Calu3 (cell line): ENCODE measurements around the gene NELFB. TPM values are rescaled to one million over a fixed set of nuclear protein-coding genes. Genes with fewer than 3 reads are reported as not detected.

Experiments used
- BruUV-seq: library from RNA; stranded (reverse); fragments of 400-500 nt; replicated peaks from 2 replicates; lab custom pipeline; 2021; lab: Mats Ljungman, UMichigan
- CTCF ChIA-PET: fragments of 300-600 bp; sonication (Branson Sonifier 250); formaldehyde crosslinking; loops from one replicate; lab custom pipeline; 2022; ENCODE audit warnings: antibody characterized with exemption; lab: Charles Lee
- DNase-seq: peaks from one replicate; pipeline ENCODE4 v3.0.0; 2022
- H3K27ac Mint-ChIP-seq: one replicate; pipeline ENCODE4 v1.8.0; 2022; ENCODE audit warnings: mixed read lengths; ENCODE audit not compliant: unreplicated experiment
- H3K27me3 Mint-ChIP-seq: one replicate; pipeline ENCODE4 v1.8.0; 2022; ENCODE audit warnings: mixed read lengths; ENCODE audit not compliant: unreplicated experiment
- H3K36me3 Mint-ChIP-seq: one replicate; pipeline ENCODE4 v1.8.0; 2022; ENCODE audit warnings: mild to moderate bottlenecking, moderate library complexity, mixed read lengths; ENCODE audit not compliant: insufficient read depth, unreplicated experiment
- H3K4me1 Mint-ChIP-seq: one replicate; pipeline ENCODE4 v1.8.0; 2022; ENCODE audit warnings: mild to moderate bottlenecking, low read depth, mixed read lengths; ENCODE audit not compliant: unreplicated experiment
- H3K4me3 Mint-ChIP-seq: one replicate; pipeline ENCODE4 v1.8.0; 2022; ENCODE audit warnings: mild to moderate bottlenecking, low read depth, moderate library complexity, mixed read lengths; ENCODE audit not compliant: unreplicated experiment
- H3K9me3 Mint-ChIP-seq: one replicate; pipeline ENCODE4 v1.8.0; 2022; ENCODE audit warnings: low read depth, mixed read lengths; ENCODE audit not compliant: unreplicated experiment
- intact Hi-C: fragments of 100-400 bp; cut with micrococcal nuclease; formaldehyde crosslinking; loops from one replicate; pipeline ENCODE4 v1.10.0; 2022; ENCODE audit not compliant: unreplicated experiment
- total RNA-seq: library from RNA; stranded (reverse); gene quantifications from 2 replicates; pipeline ENCODE4 v1.2.3, GENCODE V29; 2022
- TF ChIP-seq, protein P1 (sequence below): fragments of 200-600 bp; IDR thresholded peaks from one replicate; pipeline ENCODE4 v1.8.0; 2022; ENCODE audit warnings: antibody characterized with exemption; ENCODE audit not compliant: unreplicated experiment

Gene NELFB
- total RNA-seq, 1 experiment from 2014 or later, result 43.5 TPM

GRCh38 chr9:137273095-137273490, 18.0 kb downstream of the NELFB start:
- CTCF ChIA-PET, result interaction anchor here (0.5 kb wide), 1 partner anchor 271 kb away, joined by 3 read pairs; no protein-coding TSS in a partner anchor
- no peak for DNase-seq
- H3K4me1 Mint-ChIP-seq, result peaks cover 29% of the 10 kb centered on the region
- H3K27me3 Mint-ChIP-seq, result no peaks in the 10 kb centered on the region
- H3K4me3 Mint-ChIP-seq, result no peak overlapping the region
- intact Hi-C loops, result no loop called here
- no peaks in the 10 kb centered on the region for H3K9me3 Mint-ChIP-seq
- H3K36me3 Mint-ChIP-seq, result peaks cover 72% of the 10 kb centered on the region
- TF ChIP-seq, protein P1, sequence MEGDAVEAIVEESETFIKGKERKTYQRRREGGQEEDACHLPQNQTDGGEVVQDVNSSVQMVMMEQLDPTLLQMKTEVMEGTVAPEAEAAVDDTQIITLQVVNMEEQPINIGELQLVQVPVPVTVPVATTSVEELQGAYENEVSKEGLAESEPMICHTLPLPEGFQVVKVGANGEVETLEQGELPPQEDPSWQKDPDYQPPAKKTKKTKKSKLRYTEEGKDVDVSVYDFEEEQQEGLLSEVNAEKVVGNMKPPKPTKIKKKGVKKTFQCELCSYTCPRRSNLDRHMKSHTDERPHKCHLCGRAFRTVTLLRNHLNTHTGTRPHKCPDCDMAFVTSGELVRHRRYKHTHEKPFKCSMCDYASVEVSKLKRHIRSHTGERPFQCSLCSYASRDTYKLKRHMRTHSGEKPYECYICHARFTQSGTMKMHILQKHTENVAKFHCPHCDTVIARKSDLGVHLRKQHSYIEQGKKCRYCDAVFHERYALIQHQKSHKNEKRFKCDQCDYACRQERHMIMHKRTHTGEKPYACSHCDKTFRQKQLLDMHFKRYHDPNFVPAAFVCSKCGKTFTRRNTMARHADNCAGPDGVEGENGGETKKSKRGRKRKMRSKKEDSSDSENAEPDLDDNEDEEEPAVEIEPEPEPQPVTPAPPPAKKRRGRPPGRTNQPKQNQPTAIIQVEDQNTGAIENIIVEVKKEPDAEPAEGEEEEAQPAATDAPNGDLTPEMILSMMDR, result no peak
- no peak overlapping the region for H3K27ac Mint-ChIP-seq
- no TSS peak for BruUV-seq

GRCh38 chr9:137273611-137274320, 18.6 kb downstream of the NELFB start:
- Mint-ChIP-seq H3K4me3 (no peak overlapping the region), H3K9me3 (no peaks in the 10 kb centered on the region), H3K36me3 (peaks cover 70% of the 10 kb centered on the region), H3K27me3 (no peaks in the 10 kb centered on the region), H3K27ac (no peak overlapping the region), H3K4me1 (peaks cover 23% of the 10 kb centered on the region)
- BruUV-seq, result no TSS peak
- CTCF ChIA-PET, result interaction anchor here (0.5 kb wide), 1 partner anchor 256 kb away, joined by 3 read pairs; no protein-coding TSS in a partner anchor
- TF ChIP-seq, protein P1, result no peak
- no peak for DNase-seq
- intact Hi-C loops, result no loop called here

- Mint-ChIP-seq H3K27ac (no peak overlapping the region), H3K36me3 (peaks cover 59% of the 10 kb centered on the region), H3K27me3 (no peaks in the 10 kb centered on the region), H3K4me1 (peaks cover 20% of the 10 kb centered on the region), H3K4me3 (peak overlapping the region; percentile 1), H3K9me3 (no peaks in the 10 kb centered on the region)
- TF ChIP-seq, protein P1, result no peak
- intact Hi-C loops, result no loop called here
- CTCF ChIA-PET, result no interaction called here
- no TSS peak for BruUV-seq
- DNase-seq, result no peak
These were observed 20.1 kb downstream of the NELFB start for GRCh38 chr9:137275203-137275587.

DNA sequence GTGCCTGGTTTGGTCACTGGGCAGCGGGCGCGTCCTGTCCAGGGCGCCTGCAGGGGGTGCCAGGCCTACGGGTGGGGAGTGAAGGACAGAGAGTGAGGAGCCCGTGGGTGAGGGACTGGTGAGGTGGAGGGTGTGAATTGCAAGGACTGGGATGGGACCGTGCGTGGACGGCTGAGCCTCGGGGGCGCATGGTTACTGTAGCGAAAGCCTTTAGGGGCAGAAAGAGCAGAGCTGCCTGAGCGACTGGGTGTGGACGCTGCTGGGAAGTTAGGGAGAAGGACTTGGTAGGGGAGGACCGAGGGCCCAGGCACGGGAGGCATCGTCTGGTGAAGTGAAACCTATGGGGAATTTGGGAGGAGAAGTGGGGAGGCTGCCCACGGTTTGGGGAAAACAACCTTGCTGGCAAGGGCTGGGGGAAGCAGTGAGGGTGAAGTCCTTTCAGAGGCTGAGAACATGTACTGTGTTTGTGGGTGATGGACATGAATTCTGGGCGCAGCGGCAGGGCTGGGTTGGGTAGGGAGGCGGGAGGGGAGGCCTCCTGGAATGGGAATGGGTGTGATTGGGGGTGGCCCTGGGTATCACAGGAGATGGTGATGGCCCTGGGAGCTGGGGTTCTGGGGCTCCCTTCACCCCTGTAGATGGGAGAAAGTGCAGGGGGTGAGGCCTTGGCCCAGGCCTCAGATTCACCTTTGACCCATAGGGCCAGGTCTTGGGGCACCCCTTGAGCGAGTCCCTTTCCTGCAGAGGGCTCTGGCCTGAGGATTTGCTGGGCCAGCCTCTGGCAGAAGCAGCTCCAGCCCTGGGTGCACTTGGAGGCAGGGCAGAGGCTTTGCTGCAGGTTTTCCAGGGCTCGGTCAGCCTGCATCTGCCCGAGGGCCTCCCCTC, 20.7 kb downstream of the NELFB start:
- intact Hi-C loops, result no loop called here
- Mint-ChIP-seq H3K27me3 (no peaks in the 10 kb centered on the region), H3K9me3 (no peaks in the 10 kb centered on the region), H3K27ac (no peak overlapping the region), H3K36me3 (peaks cover 59% of the 10 kb centered on the region), H3K4me3 (peak overlapping the region; percentile 1), H3K4me1 (peaks cover 20% of the 10 kb centered on the region)
- no TSS peak for BruUV-seq
- TF ChIP-seq, protein P1, result no peak
- DNase-seq, result no peak
- CTCF ChIA-PET, result interaction anchor here (0.5 kb wide), 1 partner anchor 126 kb away, joined by 5 read pairs; no protein-coding TSS in a partner anchor
